Measurements from ENCODE around the gene ZNF506.
A peak's percentile ranks its signal among the peaks of the same experiment; 100 is the strongest.
"Not testable (repeated sequence)": the region's sequence is repeated elsewhere in the genome, so short reads cannot be mapped to it uniquely, and the experiment has no call there.

The ZNF506 gene

GRCh38 chr19:19782783-19783182, 38.8 kb downstream of the ZNF506 start:
- no peaks in the 10 kb centered on the region for H4K20me1 ChIP-seq
- no peak for TF ChIP-seq Cebpa-rat (IDR thresholded peaks at IDR 0.05)

GRCh38 chr19:19781791-19782190, 39.8 kb downstream of the ZNF506 start:
- not testable (repeated sequence) for H3K4me2 ChIP-seq, H3K27ac ChIP-seq, H3K4me3 ChIP-seq, H3K9ac ChIP-seq, H4K20me1 ChIP-seq, H3K27me3 ChIP-seq
- H3K4me1 ChIP-seq, result peaks cover 19% of the 10 kb centered on the region
- peaks cover 40% of the 10 kb centered on the region for H3K9me3 ChIP-seq
- peaks cover 61% of the 10 kb centered on the region for H3K36me3 ChIP-seq

More at GRCh38 chr19:19782783-19783182, 38.8 kb downstream of the ZNF506 start:
- no peak overlapping the region for H3K4me3 ChIP-seq
- H3K9me3 ChIP-seq, result peaks cover 47% of the 10 kb centered on the region
- peaks cover 9% of the 10 kb centered on the region for H3K4me1 ChIP-seq
- H3K36me3 ChIP-seq, result peaks cover 71% of the 10 kb centered on the region
- H3K27me3 ChIP-seq, result no peaks in the 10 kb centered on the region
- no peak overlapping the region for H3K9ac ChIP-seq
- H3K27ac ChIP-seq, result no peak overlapping the region
- H3K4me2 ChIP-seq, result no peak overlapping the region

- no peaks in the 10 kb centered on the region for H3K27me3 ChIP-seq
- peaks cover 15% of the 10 kb centered on the region; the same call in 1 of the 2 replicates for H3K9me3 ChIP-seq
- no peak overlapping the region for H3K4me3 ChIP-seq
- H3K4me2 ChIP-seq, result no peak overlapping the region
- peaks cover 32% of the 10 kb centered on the region for H3K36me3 ChIP-seq
- H3K4me1 ChIP-seq, result peaks cover 41% of the 10 kb centered on the region
- TF ChIP-seq Cebpa-rat (IDR thresholded peaks at IDR 0.05), result no peak
- no peaks in the 10 kb centered on the region for H4K20me1 ChIP-seq
- H3K9ac ChIP-seq, result no peak overlapping the region
- no peak overlapping the region for H3K27ac ChIP-seq
Measured at GRCh38 chr19:19778666-19779065, 42.9 kb downstream of the ZNF506 start.

GRCh38 chr19:19777692-19778091, 43.9 kb downstream of the ZNF506 start:
- H3K4me3 ChIP-seq, result peak overlapping the region; percentile 84
- peak overlapping the region; percentile 98 for H3K4me2 ChIP-seq
- peaks cover 41% of the 10 kb centered on the region for H3K4me1 ChIP-seq
- H4K20me1 ChIP-seq, result no peaks in the 10 kb centered on the region
- no peak for TF ChIP-seq Cebpa-rat (IDR thresholded peaks at IDR 0.05)
- H3K9ac ChIP-seq, result peak overlapping the region; percentile 89
- H3K9me3 ChIP-seq, result peaks cover 15% of the 10 kb centered on the region; the same call in 1 of the 2 replicates
- no peak overlapping the region for H3K27ac ChIP-seq
- H3K36me3 ChIP-seq, result peaks cover 28% of the 10 kb centered on the region
- H3K27me3 ChIP-seq, result no peaks in the 10 kb centered on the region

- TF ChIP-seq Cebpa-rat (IDR thresholded peaks at IDR 0.05), result no peak
- H3K4me1 ChIP-seq, result peaks cover 46% of the 10 kb centered on the region
- H3K27ac ChIP-seq, result peak overlapping the region; percentile 68
- peak overlapping the region; percentile 98 for H3K4me2 ChIP-seq
- H3K9ac ChIP-seq, result peak overlapping the region; percentile 89
- peaks cover 15% of the 10 kb centered on the region for H3K36me3 ChIP-seq
- peak overlapping the region; percentile 84 for H3K4me3 ChIP-seq
- H3K27me3 ChIP-seq, result no peaks in the 10 kb centered on the region
- 0 out of 2 replicates have a peak, but pooled peaks cover 6% of the 10 kb centered on the region for H3K9me3 ChIP-seq
- H4K20me1 ChIP-seq, result no peaks in the 10 kb centered on the region
Measured at GRCh38 chr19:19776206-19777008, 45.1 kb downstream of the ZNF506 start.

GRCh38 chr19:19775891-19776205, 45.7 kb downstream of the ZNF506 start:
- no peak for TF ChIP-seq Cebpa-rat (IDR thresholded peaks at IDR 0.05)
- Histone ChIP-seq H3K27ac (peak overlapping the region; percentile 43), H3K4me3 (peak overlapping the region; percentile 84), H3K4me2 (peak overlapping the region; percentile 95), H3K9ac (peak overlapping the region; percentile 89), H3K9me3 (0 out of 2 replicates have a peak, but pooled peaks cover 4% of the 10 kb centered on the region), H3K36me3 (peaks cover 11% of the 10 kb centered on the region; the same call in 1 of the 2 replicates), H3K27me3 (no peaks in the 10 kb centered on the region), H4K20me1 (no peaks in the 10 kb centered on the region), H3K4me1 (peaks cover 46% of the 10 kb centered on the region)

- H3K4me1 ChIP-seq, result peaks cover 46% of the 10 kb centered on the region
- 0 out of 2 replicates have a peak, but pooled peaks cover 2% of the 10 kb centered on the region for H3K9me3 ChIP-seq
- H3K4me2 ChIP-seq, result peak overlapping the region; percentile 95
- H3K27ac ChIP-seq, result no peak overlapping the region; the same call in 1 of the 2 replicates
- no peaks in the 10 kb centered on the region for H3K27me3 ChIP-seq
- H4K20me1 ChIP-seq, result no peaks in the 10 kb centered on the region
- peaks cover under 1% of the 10 kb centered on the region; the same call in 1 of the 2 replicates for H3K36me3 ChIP-seq
- no peak overlapping the region for H3K4me3 ChIP-seq
- no peak for TF ChIP-seq Cebpa-rat (IDR thresholded peaks at IDR 0.05)
- H3K9ac ChIP-seq, result no peak overlapping the region
Measured at GRCh38 chr19:19774354-19775033, 47.1 kb downstream of the ZNF506 start.

- not testable (repeated sequence) for H3K27ac ChIP-seq, H4K20me1 ChIP-seq, H3K27me3 ChIP-seq, H3K4me2 ChIP-seq, H3K9me3 ChIP-seq, H3K4me3 ChIP-seq, H3K9ac ChIP-seq, H3K36me3 ChIP-seq
- H3K4me1 ChIP-seq, result peaks cover 28% of the 10 kb centered on the region
Measured at GRCh38 chr19:19771963-19772362, 49.6 kb downstream of the ZNF506 start.

GRCh38 chr19:19769971-19770370, 51.6 kb downstream of the ZNF506 start:
- H4K20me1 ChIP-seq, H3K4me2 ChIP-seq, H3K9ac ChIP-seq, H3K9me3 ChIP-seq, H3K27ac ChIP-seq, H3K4me3 ChIP-seq, H3K27me3 ChIP-seq, H3K36me3 ChIP-seq: not testable (repeated sequence)
- peaks cover 17% of the 10 kb centered on the region for H3K4me1 ChIP-seq

GRCh38 chr19:19758164-19758563, 63.4 kb downstream of the ZNF506 start:
- Histone ChIP-seq H3K4me1 (no peaks in the 10 kb centered on the region), H3K4me3 (no peak overlapping the region)

More at GRCh38 chr19:19758164-19758563, 63.4 kb downstream of the ZNF506 start:
- H3K27me3 ChIP-seq, result no peaks in the 10 kb centered on the region
- H3K36me3 ChIP-seq, result no peaks in the 10 kb centered on the region
- H3K4me2 ChIP-seq, result no peak overlapping the region
- H3K9me3 ChIP-seq, result peaks cover 44% of the 10 kb centered on the region
- no peak overlapping the region for H3K27ac ChIP-seq
- no peak for TF ChIP-seq Cebpa-rat (IDR thresholded peaks at IDR 0.05)
- no peak overlapping the region for H3K9ac ChIP-seq
- no peaks in the 10 kb centered on the region for H4K20me1 ChIP-seq
